K562 (cell line): ENCODE measurements around the gene SHISA6. TPM values are rescaled to one million over a fixed set of nuclear protein-coding genes. Genes with fewer than 3 reads are reported as not detected.

Experiments used
- ATAC-seq: fragments of 200-7000 bp; cut with Tn5 transposase; 3 replicates; pipeline ENCODE4 v1.9.1; 2020; ENCODE audit warnings: moderate library complexity
- BruUV-seq: library from RNA; stranded (reverse); fragments of 400-500 nt; replicated peaks from 2 replicates; lab custom pipeline; 2021; lab: Mats Ljungman, UMichigan
- CTCF ChIA-PET: fragments of 300-600 bp; formaldehyde crosslinking; extraction: SDS; loops from one replicate; lab custom pipeline; 2021; ENCODE audit warnings: low intra/inter-chr PET ratio; lab: Yijun Ruan, JAX
- POLR2A ChIA-PET: fragments of 300-600, 350-650 bp; sonication (Branson Sonifier 250); formaldehyde crosslinking; extraction: SDS; loops from one replicate; lab custom pipeline; 2021; ENCODE audit warnings: antibody characterized with exemption, inconsistent platforms; lab: Yijun Ruan, JAX
- DNase-seq, 4 experiments: peaks; one replicate each; pipeline versions ENCODE4 v3.0.0 to v3.0.0-alpha.2; 2011 to 2018; ENCODE audit warnings: low spot score in 3 of 4, mixed read lengths in 3 of 4; ENCODE audit errors: extremely low read depth in 1 of 4
- FAIRE-seq: peaks from 2 replicates; lab custom pipeline; 2011; peaks lifted over from hg19 to GRCh38; lab: Jason Lieb, UNC
- H2AFZ ChIP-seq: 2 replicates; pipeline ENCODE4 v1.6.0; 2011; ENCODE audit warnings: low read depth, low read length, control low read depth, inconsistent platforms
- H3K27ac ChIP-seq: fragments of 200-600 bp; 3 replicates; pipeline ENCODE4 v1.8.0; 2011; ENCODE audit warnings: low read depth, mild to moderate bottlenecking, control low read depth, inconsistent platforms, low read length, moderate library complexity, mixed read lengths; ENCODE audit errors: extremely low read depth
- H3K27me3 ChIP-seq, 2 experiments: fragments of 300-600 bp in 1 of 2; 2 replicates in 1 of 2; 3 replicates in 1 of 2; pipeline versions ENCODE4 v1.6.0 to v1.8.0; 2011; ENCODE audit warnings: inconsistent platforms in 2 of 2, low read length in 2 of 2, mild to moderate bottlenecking in 1 of 2, mixed read lengths in 1 of 2, moderate library complexity in 1 of 2; ENCODE audit not compliant: control insufficient read depth in 2 of 2, insufficient read depth in 2 of 2
- H3K36me3 ChIP-seq: fragments of 300-600 bp; 3 replicates; pipeline ENCODE4 v1.8.0; 2011; ENCODE audit warnings: mild to moderate bottlenecking, low read length, inconsistent platforms; ENCODE audit not compliant: control insufficient read depth, insufficient read depth
- H3K4me1 ChIP-seq, 2 experiments: fragments of 200-600 bp in 1 of 2; replicated peaks in 1 of 2; 2 replicates in 1 of 2; 3 replicates in 1 of 2; pipeline versions ENCODE4 v1.5.1 to v1.8.0; 2011; ENCODE audit warnings: inconsistent platforms in 2 of 2, low read length in 2 of 2, mild to moderate bottlenecking in 1 of 2, mixed read lengths in 1 of 2, moderate library complexity in 1 of 2; ENCODE audit not compliant: control insufficient read depth in 2 of 2, insufficient read depth in 2 of 2
- H3K4me2 ChIP-seq: 2 replicates; pipeline ENCODE4 v1.6.1; 2011; ENCODE audit warnings: low read length, control low read depth, inconsistent platforms, mixed read lengths; ENCODE audit not compliant: insufficient read depth
- H3K4me3 ChIP-seq: fragments of 200-600 bp; sonication (generic), shearing (Covaris generic); 2 replicates; pipeline ENCODE4 v1.5.1; 2016; ENCODE audit warnings: control low read depth, inconsistent platforms
- H3K79me2 ChIP-seq: fragments of 200-600 bp; 3 replicates; pipeline ENCODE4 v1.8.0; 2011; ENCODE audit warnings: low read length, inconsistent platforms; ENCODE audit not compliant: control insufficient read depth, insufficient read depth
- H3K9ac ChIP-seq, 2 experiments: 2 replicates each; pipeline versions ENCODE4 v1.6.0 to v1.6.1; 2011; ENCODE audit warnings: low read depth in 2 of 2, low read length in 2 of 2, control low read depth in 1 of 2, inconsistent platforms in 1 of 2, mild to moderate bottlenecking in 1 of 2, mixed read lengths in 1 of 2; ENCODE audit not compliant: insufficient read depth in 1 of 2
- H3K9me1 ChIP-seq: one replicate; pipeline ENCODE4 v1.6.0; 2011; ENCODE audit warnings: inconsistent platforms, mild to moderate bottlenecking, low read length, moderate library complexity; ENCODE audit not compliant: control insufficient read depth, insufficient read depth
- H3K9me3 ChIP-seq: replicated peaks from 2 replicates; pipeline ENCODE4 v1.5.1; 2011; ENCODE audit warnings: low read depth, low read length, inconsistent platforms; ENCODE audit not compliant: control insufficient read depth, insufficient read depth
- H4K20me1 ChIP-seq: replicated peaks from 2 replicates; pipeline ENCODE4 v1.6.1; 2011; ENCODE audit warnings: low read length, inconsistent platforms, mixed read lengths; ENCODE audit not compliant: control insufficient read depth, insufficient read depth
- DIDO1 ChIP-seq: fragments of 450-650 bp; IDR thresholded peaks from 2 replicates; pipeline ENCODE4 v1.6.1; 2016; ENCODE audit warnings: low read depth, missing biosample characterization, missing genetic modification characterization
- FUS ChIP-seq: fragments of 200-400 bp; formaldehyde crosslinking; optimal IDR thresholded peaks from 2 replicates; pipeline ENCODE3; 2017; ENCODE audit warnings: low read depth, low read length
- IRF2 ChIP-seq: sonication (generic); formaldehyde crosslinking; IDR thresholded peaks from 2 replicates; pipeline ENCODE4 v1.8.1; 2022; ENCODE audit warnings: mild to moderate bottlenecking, missing genetic modification reagents
- RBM17 ChIP-seq: fragments of 200-400 bp; formaldehyde crosslinking; IDR thresholded peaks from 2 replicates; pipeline ENCODE4 v1.6.1; 2017; ENCODE audit warnings: low read depth, mild to moderate bottlenecking, low read length, borderline replicate concordance
- SP1 ChIP-seq: sonication (generic); formaldehyde crosslinking; IDR thresholded peaks from 2 replicates; pipeline ENCODE4 v1.8.1; 2022; ENCODE audit warnings: mild to moderate bottlenecking, missing genetic modification reagents
- ZBTB5 ChIP-seq: fragments of 450-650 bp; IDR thresholded peaks from 2 replicates; pipeline ENCODE4 v1.6.1; 2017; ENCODE audit warnings: antibody characterized with exemption
- ZNF408 ChIP-seq: fragments of 250-450 bp; sonication (Bioruptor Pico); IDR thresholded peaks from 2 replicates; pipeline ENCODE4 v1.4.0; 2020; ENCODE audit warnings: low read depth, mild to moderate bottlenecking, moderate library complexity
- ZNF449 ChIP-seq: fragments of 250-450 bp; sonication (Bioruptor Pico); IDR thresholded peaks from 2 replicates; pipeline ENCODE4 v1.8.0; 2022; ENCODE audit warnings: moderate library complexity, mild to moderate bottlenecking, inconsistent platforms
- WGBS: fragments of 100-300 bp; shearing (Covaris generic); methylation state at CpG from one replicate; pipeline ENCODE4 v1.1.6; 2016; ENCODE audit warnings: low coverage, mixed read lengths; ENCODE audit not compliant: insufficient coverage; ENCODE audit errors: missing lambda C conversion rate; 5-methylcytosine and 5-hydroxymethylcytosine counted together
- in situ Hi-C: fragments of 300-500 bp; cut with MboI; formaldehyde crosslinking; loops from 4 replicates; pipeline ENCODE4 v1.15.0; 2018; ENCODE audit warnings: inconsistent platforms, mixed read lengths
- intact Hi-C: fragments of 100-400 bp; cut with micrococcal nuclease; formaldehyde crosslinking; loops from 2 replicates; pipeline ENCODE4 v1.14.2; 2022
- polyA plus RNA-seq, 8 experiments: library from polyadenylated mRNA; depleted of rRNA in 4 of 8; stranded (reverse) in 5 of 8; unstranded in 3 of 8; fragments of >200 nt; fragmentation: Nextera tagmentation in 2 of 8; fragmentation: Illumina TruSeq in 1 of 8; extraction: Ambion mirVana in 2 of 8; extraction: Trizol in 1 of 8; gene quantifications; 2 replicates each; pipeline versions ENCODE4 v1.2.1 to v1.2.3, GENCODE V29; 2011 to 2014; ENCODE audit warnings: inconsistent platforms in 1 of 8, missing spikeins in 1 of 8
- total RNA-seq, 7 experiments: library from RNA; depleted of rRNA in 6 of 7; stranded (reverse); fragments of >200 nt in 6 of 7; fragmentation: Illumina TruSeq in 2 of 7; extraction: Trizol in 2 of 7; gene quantifications; 2 replicates each; pipeline versions ENCODE4 v1.2.1 to v1.2.3, GENCODE V29; 2011 to 2021; ENCODE audit warnings: low replicate concordance in 1 of 7
- TF ChIP-seq, protein P1 (sequence below): fragments of 150-350 bp; IDR thresholded peaks from 2 replicates; pipeline ENCODE4 v1.6.1; 2014; ENCODE audit warnings: low read depth, mild to moderate bottlenecking, low read length, borderline replicate concordance

SHISA6 gene
- total and polyA plus RNA-seq, 9 of the 15 experiments (the other 6 are each of a cell fraction or from before 2014, with no cell fraction given): not detected

DNA sequence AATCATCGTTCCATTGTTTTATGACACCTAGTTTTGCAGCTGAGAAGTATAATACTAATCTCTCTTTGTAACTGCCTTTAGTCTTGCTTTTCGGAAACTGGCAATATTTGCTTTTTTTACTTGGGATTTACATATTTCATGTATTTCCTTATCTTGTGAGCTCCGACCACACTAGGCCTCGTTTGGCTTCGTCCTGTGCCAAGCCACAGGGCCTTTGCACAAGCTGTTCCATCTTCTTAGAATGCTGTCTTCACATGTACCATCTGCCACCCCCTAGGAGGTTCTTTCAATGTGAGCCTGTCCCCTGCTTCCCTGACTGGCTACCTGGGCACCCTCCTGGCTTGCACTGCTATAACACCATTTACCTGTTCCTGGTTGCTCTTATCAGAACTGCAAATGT lies 77.2 kb downstream of the SHISA6 start:
- intact Hi-C loops: no loop called here
- Histone ChIP-seq H4K20me1 (no peaks in the 10 kb centered on the region), H2AFZ (no peak overlapping the region), H3K4me1 (no peaks in the 10 kb centered on the region), H3K27ac (no peak overlapping the region), H3K36me3 (no peaks in the 10 kb centered on the region), H3K9ac (no peak overlapping the region), H3K9me3 (no peaks in the 10 kb centered on the region), H3K27me3 (no peaks in the 10 kb centered on the region), H3K4me3 (no peak overlapping the region), H3K9me1 (no peaks in the 10 kb centered on the region), H3K79me2 (no peaks in the 10 kb centered on the region)
- 1% methylated on average over 5 of the region's 5 CpGs for WGBS
- ChIA-PET CTCF (no interaction called here), POLR2A (no interaction called here)
- in situ Hi-C loops: no loop called here
- no peak for ATAC-seq
- no TSS peak for BruUV-seq
- no peak for DNase-seq
- no peak for TF ChIP-seq DIDO1 (tag)
- TF ChIP-seq, all 486 proteins: peak for 0
- no peak for FAIRE-seq
- H3K4me2 ChIP-seq: no peak overlapping the region

DNA sequence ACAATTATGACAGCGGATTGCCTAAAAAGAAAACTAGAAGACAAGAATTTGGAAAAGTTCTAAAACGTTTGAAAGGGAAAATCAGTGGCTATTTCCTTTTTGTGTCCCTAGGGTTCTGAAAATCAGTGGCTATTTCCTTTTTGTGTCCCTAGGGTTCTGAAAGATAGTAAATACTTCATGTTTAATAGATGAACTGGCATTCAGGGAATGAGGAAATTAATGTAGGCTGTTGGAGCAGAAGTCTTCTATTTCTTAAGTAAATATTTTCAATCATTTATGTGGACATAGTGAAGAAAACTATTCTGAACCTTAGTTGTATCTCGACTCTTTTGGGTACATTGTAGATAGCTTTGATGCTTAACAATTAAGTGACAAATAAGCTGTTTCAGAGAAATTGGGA lies 78.9 kb downstream of the SHISA6 start:
- no peak overlapping the region for H3K4me2 ChIP-seq
- no peak overlapping the region for H3K27ac ChIP-seq
- H3K79me2 ChIP-seq: no peaks in the 10 kb centered on the region
- H3K36me3 ChIP-seq: no peaks in the 10 kb centered on the region
- DNase-seq (no peak), ATAC-seq (no peak), FAIRE-seq (no peak)
- H3K9me3 ChIP-seq: no peaks in the 10 kb centered on the region
- no peak overlapping the region for H2AFZ ChIP-seq
- no peaks in the 10 kb centered on the region for H4K20me1 ChIP-seq
- intact Hi-C loops: no loop called here
- POLR2A ChIA-PET: interaction anchor here (0.7 kb wide), 1 partner anchor 261 kb away, joined by 3 read pairs; no protein-coding TSS in a partner anchor
- no peak overlapping the region for H3K4me3 ChIP-seq
- no peaks in the 10 kb centered on the region for H3K4me1 ChIP-seq
- in situ Hi-C loops: no loop called here
- no peak overlapping the region for H3K9ac ChIP-seq
- 0% methylated on average over 3 of the region's 3 CpGs for WGBS
- no TSS peak for BruUV-seq
- CTCF ChIA-PET: no interaction called here
- H3K9me1 ChIP-seq: no peaks in the 10 kb centered on the region
- no peaks in the 10 kb centered on the region for H3K27me3 ChIP-seq
- TF ChIP-seq RBM17: no peak
- TF ChIP-seq SP1: no peak
- no peak for TF ChIP-seq ZNF408 (CRISPR knock-in tag)
- TF ChIP-seq FUS: no peak
- no peak for TF ChIP-seq IRF2 (CRISPR knock-in tag)
- no peak for TF ChIP-seq ZNF449 (CRISPR knock-in tag)
- TF ChIP-seq, protein P1, sequence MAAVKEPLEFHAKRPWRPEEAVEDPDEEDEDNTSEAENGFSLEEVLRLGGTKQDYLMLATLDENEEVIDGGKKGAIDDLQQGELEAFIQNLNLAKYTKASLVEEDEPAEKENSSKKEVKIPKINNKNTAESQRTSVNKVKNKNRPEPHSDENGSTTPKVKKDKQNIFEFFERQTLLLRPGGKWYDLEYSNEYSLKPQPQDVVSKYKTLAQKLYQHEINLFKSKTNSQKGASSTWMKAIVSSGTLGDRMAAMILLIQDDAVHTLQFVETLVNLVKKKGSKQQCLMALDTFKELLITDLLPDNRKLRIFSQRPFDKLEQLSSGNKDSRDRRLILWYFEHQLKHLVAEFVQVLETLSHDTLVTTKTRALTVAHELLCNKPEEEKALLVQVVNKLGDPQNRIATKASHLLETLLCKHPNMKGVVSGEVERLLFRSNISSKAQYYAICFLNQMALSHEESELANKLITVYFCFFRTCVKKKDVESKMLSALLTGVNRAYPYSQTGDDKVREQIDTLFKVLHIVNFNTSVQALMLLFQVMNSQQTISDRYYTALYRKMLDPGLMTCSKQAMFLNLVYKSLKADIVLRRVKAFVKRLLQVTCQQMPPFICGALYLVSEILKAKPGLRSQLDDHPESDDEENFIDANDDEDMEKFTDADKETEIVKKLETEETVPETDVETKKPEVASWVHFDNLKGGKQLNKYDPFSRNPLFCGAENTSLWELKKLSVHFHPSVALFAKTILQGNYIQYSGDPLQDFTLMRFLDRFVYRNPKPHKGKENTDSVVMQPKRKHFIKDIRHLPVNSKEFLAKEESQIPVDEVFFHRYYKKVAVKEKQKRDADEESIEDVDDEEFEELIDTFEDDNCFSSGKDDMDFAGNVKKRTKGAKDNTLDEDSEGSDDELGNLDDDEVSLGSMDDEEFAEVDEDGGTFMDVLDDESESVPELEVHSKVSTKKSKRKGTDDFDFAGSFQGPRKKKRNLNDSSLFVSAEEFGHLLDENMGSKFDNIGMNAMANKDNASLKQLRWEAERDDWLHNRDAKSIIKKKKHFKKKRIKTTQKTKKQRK: no peak
- TF ChIP-seq ZBTB5: no peak
